ENCODE data around the gene S1PR4. TPM values are rescaled to one million over a fixed set of nuclear protein-coding genes. Genes with fewer than 3 reads are reported as not detected.
"Not testable (repeated sequence)": the region's sequence is repeated elsewhere in the genome, so short reads cannot be mapped to it uniquely, and the experiment has no call there.

Gene S1PR4
- polyA plus RNA-seq, 3 donors from 2014 or later: 238 to 344 (median 258) TPM

GRCh38 chr19:3198901-3199700 lies 20.5 kb downstream of the S1PR4 start:
- H3K27me3 Mint-ChIP-seq (ENCODE audit: low read depth in 3 of 3): peaks cover 0 to 3% (median 0%) of the 10 kb centered on the region in 3 donors
- H3K4me3 Mint-ChIP-seq: no peak overlapping the region
- DNase-seq: no peak
- H3K27ac Mint-ChIP-seq: no peak overlapping the region
- H3K4me1 Mint-ChIP-seq: no peaks in the 10 kb centered on the region
- H3K9me3 Mint-ChIP-seq: no peaks in the 10 kb centered on the region
- H3K36me3 Mint-ChIP-seq: peaks cover 0 to 9% (median 0%) of the 10 kb centered on the region in 3 donors

- Mint-ChIP-seq H3K9me3 (no peaks in the 10 kb centered on the region), H3K4me1 (no peaks in the 10 kb centered on the region), H3K27me3 (ENCODE audit: low read depth in 3 of 3) (peaks cover 0 to 3% (median 0%) of the 10 kb centered on the region in 3 donors), H3K4me3 (no peak overlapping the region), H3K36me3 (peaks cover 0 to 3% (median 0%) of the 10 kb centered on the region in 3 donors), H3K27ac (no peak overlapping the region)
- DNase-seq: no peak
These were observed 22.6 kb downstream of the S1PR4 start for GRCh38 chr19:3201072-3201700.

GRCh38 chr19:3201911-3202310 lies 23.3 kb downstream of the S1PR4 start:
- Mint-ChIP-seq H3K4me1 (no peaks in the 10 kb centered on the region), H3K9me3 (no peaks in the 10 kb centered on the region), H3K27me3 (ENCODE audit: low read depth in 3 of 3) (peaks cover 0 to 3% (median 0%) of the 10 kb centered on the region in 3 donors), H3K4me3 (no peak overlapping the region), H3K27ac (no peak overlapping the region), H3K36me3 (peaks cover 0 to 3% (median 0%) of the 10 kb centered on the region in 3 donors)
- no peak for DNase-seq

DNA sequence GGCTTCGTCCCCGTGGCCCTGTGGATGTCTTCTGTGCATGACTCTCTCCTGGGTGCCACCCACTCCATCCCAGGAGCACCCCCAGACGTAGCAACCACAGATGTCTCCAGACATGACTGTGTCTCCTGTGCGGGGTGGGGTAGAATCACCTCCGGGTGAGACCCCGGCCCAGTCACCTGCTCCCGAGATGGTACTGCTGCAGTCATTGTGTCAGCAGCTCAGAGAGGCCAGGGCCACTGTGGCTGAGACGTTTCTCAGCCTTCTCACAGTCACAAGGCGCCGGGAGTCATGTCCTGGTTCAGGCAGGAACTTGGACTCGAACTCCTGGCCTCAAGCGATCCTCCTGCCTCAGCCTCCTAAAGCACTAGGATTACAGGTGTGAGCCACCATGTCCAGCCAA lies 23.8 kb downstream of the S1PR4 start:
- H3K27ac Mint-ChIP-seq: no peak overlapping the region
- no peak overlapping the region for H3K4me3 Mint-ChIP-seq
- peaks cover 0 to 3% (median 0%) of the 10 kb centered on the region in 3 donors for H3K36me3 Mint-ChIP-seq
- no peak for DNase-seq
- no peaks in the 10 kb centered on the region for H3K9me3 Mint-ChIP-seq
- no peaks in the 10 kb centered on the region for H3K4me1 Mint-ChIP-seq
- peaks cover 0 to under 1% (median 0%) of the 10 kb centered on the region in 3 donors for H3K27me3 Mint-ChIP-seq (ENCODE audit: low read depth in 3 of 3)

GRCh38 chr19:3202895-3203294 lies 24.3 kb downstream of the S1PR4 start:
- H3K27ac Mint-ChIP-seq; H3K4me3 Mint-ChIP-seq; H3K4me1 Mint-ChIP-seq; H3K36me3 Mint-ChIP-seq; DNase-seq; H3K9me3 Mint-ChIP-seq; H3K27me3 Mint-ChIP-seq (ENCODE audit: low read depth in 3 of 3): not testable (repeated sequence)

GRCh38 chr19:3203805-3204645 lies 25.5 kb downstream of the S1PR4 start:
- Mint-ChIP-seq H3K36me3 (peaks cover 0 to 3% (median 0%) of the 10 kb centered on the region in 3 donors), H3K4me3 (no peak overlapping the region), H3K4me1 (no peaks in the 10 kb centered on the region), H3K27ac (no peak overlapping the region), H3K9me3 (no peaks in the 10 kb centered on the region), H3K27me3 (ENCODE audit: low read depth in 3 of 3) (no peaks in the 10 kb centered on the region)
- no peak for DNase-seq

- Mint-ChIP-seq H3K27me3 (ENCODE audit: low read depth in 3 of 3) (no peaks in the 10 kb centered on the region), H3K36me3 (peaks cover 0 to 3% (median 0%) of the 10 kb centered on the region in 3 donors), H3K4me3 (no peak overlapping the region), H3K4me1 (no peaks in the 10 kb centered on the region), H3K27ac (no peak overlapping the region), H3K9me3 (no peaks in the 10 kb centered on the region)
- DNase-seq: no peak
These were observed 26.2 kb downstream of the S1PR4 start for GRCh38 chr19:3204646-3205275.

GRCh38 chr19:3206216-3206953 lies 27.8 kb downstream of the S1PR4 start:
- Mint-ChIP-seq H3K36me3 (peaks cover 0 to 3% (median 0%) of the 10 kb centered on the region in 3 donors), H3K27ac (no peak overlapping the region), H3K27me3 (ENCODE audit: low read depth in 3 of 3) (no peaks in the 10 kb centered on the region), H3K4me1 (peaks cover 0 to 2% of the 10 kb centered on the region in 2 donors), H3K9me3 (peaks cover 0 to 1% (median 0%) of the 10 kb centered on the region in 6 donors), H3K4me3 (no peak overlapping the region)
- no peak for DNase-seq

- H3K27ac Mint-ChIP-seq: no peak overlapping the region
- DNase-seq: no peak
- H3K4me3 Mint-ChIP-seq: no peak overlapping the region
- peaks cover 0 to 2% of the 10 kb centered on the region in 2 donors for H3K4me1 Mint-ChIP-seq
- peaks cover 0 to 1% (median 0%) of the 10 kb centered on the region in 6 donors for H3K9me3 Mint-ChIP-seq
- peaks cover 0 to 3% (median 0%) of the 10 kb centered on the region in 3 donors for H3K36me3 Mint-ChIP-seq
- H3K27me3 Mint-ChIP-seq (ENCODE audit: low read depth in 3 of 3): no peaks in the 10 kb centered on the region
These were observed 29.1 kb downstream of the S1PR4 start for GRCh38 chr19:3207461-3208242.

GRCh38 chr19:3208317-3209207 lies 30.0 kb downstream of the S1PR4 start:
- no peak for DNase-seq
- peaks cover 0 to 2% of the 10 kb centered on the region in 2 donors for H3K4me1 Mint-ChIP-seq
- H3K4me3 Mint-ChIP-seq: no peak overlapping the region
- H3K9me3 Mint-ChIP-seq: peaks cover 0 to 1% (median 0%) of the 10 kb centered on the region in 6 donors
- peaks cover 0 to 2% (median 0%) of the 10 kb centered on the region in 3 donors for H3K27me3 Mint-ChIP-seq (ENCODE audit: low read depth in 3 of 3)
- peaks cover 0 to 3% (median 0%) of the 10 kb centered on the region in 3 donors for H3K36me3 Mint-ChIP-seq
- H3K27ac Mint-ChIP-seq: no peak overlapping the region

DNA sequence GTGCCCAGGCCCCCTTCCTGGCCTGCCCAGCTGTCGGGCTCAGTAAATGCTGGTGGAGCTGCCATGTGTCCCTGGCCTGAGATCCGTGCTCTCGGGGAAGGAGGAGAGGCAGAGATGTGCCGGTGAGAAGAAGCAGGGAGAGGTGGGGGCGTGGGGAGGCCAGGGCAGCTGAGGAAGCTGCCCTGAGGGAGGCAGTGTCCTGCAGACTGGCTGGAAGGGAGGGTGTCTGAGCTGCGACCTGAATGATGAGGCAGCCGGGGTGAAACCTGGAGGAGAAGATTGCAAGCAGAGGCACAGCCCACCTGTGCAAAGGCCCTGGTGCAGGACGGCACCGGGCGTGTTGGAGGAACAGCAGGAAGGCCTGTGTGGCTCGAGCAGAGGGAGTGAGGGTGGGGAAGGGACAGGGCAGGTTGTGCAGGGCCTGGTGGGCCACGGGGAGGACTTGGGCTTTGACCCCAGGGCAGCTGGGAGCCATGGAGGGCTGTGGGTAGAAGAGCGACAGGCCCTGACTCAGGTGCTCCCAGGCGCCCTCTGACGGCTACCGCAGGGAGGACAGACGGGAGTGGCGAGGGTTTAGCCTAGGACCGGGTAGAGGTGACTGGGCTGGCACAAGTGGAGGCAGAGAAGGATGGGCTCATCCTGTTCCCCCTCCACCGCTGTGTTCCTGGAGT lies 31.9 kb downstream of the S1PR4 start:
- Mint-ChIP-seq H3K4me1 (peaks cover 0 to 2% of the 10 kb centered on the region in 2 donors), H3K27me3 (ENCODE audit: low read depth in 3 of 3) (peaks cover 0 to 3% (median 2%) of the 10 kb centered on the region in 3 donors), H3K36me3 (peaks cover 0 to 1% (median 0%) of the 10 kb centered on the region in 3 donors), H3K9me3 (peaks cover 0 to 1% (median 0%) of the 10 kb centered on the region in 6 donors), H3K27ac (peak overlapping the region in 1 of 6 donors; percentile 34), H3K4me3 (no peak overlapping the region)
- peak; percentile 35 to 50 (median 44) for DNase-seq

Measured in immature natural killer cell (primary cell).